ENCODE results near the gene TRAF1.

- TF ChIP-seq CTCF (IDR thresholded peaks at IDR 0.05; ENCODE audit: insufficient read depth, low read length, poor library complexity, severe bottlenecking) (no peak), EZH2phosphoT487 (conservative IDR thresholded peaks at IDR 0.05; ENCODE audit: low read length) (no peak)
Observed at GRCh38 chr9:120929229-120929791, 2.7 kb upstream of the TRAF1 start.

All from SU-DHL-6 (cell line).